Neural progenitor cell (in vitro differentiated cells): ENCODE results near the gene TPCN1. TPM values are rescaled to one million over a fixed set of nuclear protein-coding genes. Genes with fewer than 3 reads are reported as not detected.

Source experiments
- DNase-seq: peaks from one replicate; pipeline ENCODE4 v3.0.0-alpha.2; 2016; ENCODE audit warnings: low spot score
- H2AFZ ChIP-seq: fragments of 200-600 bp; sonication (generic); replicated peaks from 2 replicates; pipeline ENCODE4 v1.6.1; 2016; ENCODE audit warnings: antibody characterized with exemption
- H3F3A ChIP-seq: fragments of 200-600 bp; sonication (generic); 2 replicates; pipeline ENCODE4 v1.6.1; 2016; ENCODE audit warnings: antibody characterized with exemption, low read depth
- H3K27ac ChIP-seq: fragments of 200-600 bp; sonication (generic); 2 replicates; pipeline ENCODE4 v1.5.1; 2016; ENCODE audit warnings: mild to moderate bottlenecking
- H3K27me3 ChIP-seq: fragments of 200-600 bp; sonication (generic); 2 replicates; pipeline ENCODE4 v1.6.1; 2016; ENCODE audit warnings: mild to moderate bottlenecking, moderate library complexity
- H3K36me3 ChIP-seq: fragments of 200-600 bp; sonication (generic); 2 replicates; pipeline ENCODE4 v1.5.1; 2016
- H3K4me1 ChIP-seq: fragments of 200-600 bp; sonication (generic); 2 replicates; pipeline ENCODE4 v1.6.1; 2016; ENCODE audit warnings: mixed run types
- H3K4me2 ChIP-seq: fragments of 200-600 bp; sonication (generic); 2 replicates; pipeline ENCODE4 v1.6.1; 2016
- H3K4me3 ChIP-seq: fragments of 200-600 bp; sonication (generic); 2 replicates; pipeline ENCODE4 v1.5.1; 2016
- H3K79me2 ChIP-seq: fragments of 200-600 bp; sonication (generic); 2 replicates; pipeline ENCODE4 v1.6.1; 2016; ENCODE audit warnings: low read depth
- H3K9ac ChIP-seq: fragments of 200-600 bp; sonication (generic); 2 replicates; pipeline ENCODE4 v1.6.1; 2016
- H3K9me3 ChIP-seq: fragments of 200-600 bp; sonication (generic); 2 replicates; pipeline ENCODE4 v1.5.1; 2016; ENCODE audit warnings: low read depth
- H4K20me1 ChIP-seq: fragments of 200-600 bp; sonication (generic); 2 replicates; pipeline ENCODE4 v1.6.1; 2016; ENCODE audit warnings: low read depth
- H3K27ac Mint-ChIP-seq: 3 replicates; pipeline ENCODE4 v1.8.0; 2021; ENCODE audit warnings: mixed read lengths
- H3K27me3 Mint-ChIP-seq: 2 replicates; pipeline ENCODE4 v1.8.0; 2022; ENCODE audit warnings: low read depth, mild to moderate bottlenecking, inconsistent platforms, moderate library complexity, mixed read lengths; ENCODE audit not compliant: insufficient read depth
- H3K36me3 Mint-ChIP-seq: 3 replicates; pipeline ENCODE4 v1.8.0; 2021; ENCODE audit warnings: mixed read lengths
- H3K4me1 Mint-ChIP-seq: 3 replicates; pipeline ENCODE4 v1.8.0; 2021; ENCODE audit warnings: mixed read lengths
- H3K4me3 Mint-ChIP-seq: 3 replicates; pipeline ENCODE4 v1.8.0; 2021; ENCODE audit warnings: mild to moderate bottlenecking, moderate library complexity, mixed read lengths
- H3K9me3 Mint-ChIP-seq: 3 replicates; pipeline ENCODE4 v1.8.0; 2020; ENCODE audit warnings: mixed read lengths
- EZH2 ChIP-seq: fragments of 200-600 bp; sonication (generic); IDR thresholded peaks from 2 replicates; pipeline ENCODE4 v1.6.1; 2017; ENCODE audit warnings: antibody characterized with exemption, mild to moderate bottlenecking, moderate library complexity
- EZH2phosphoT487 ChIP-seq: fragments of 200-600 bp; sonication (generic); IDR thresholded peaks from 2 replicates; pipeline ENCODE4 v1.6.1; 2017; ENCODE audit warnings: antibody characterized with exemption
- total RNA-seq: library from RNA; depleted of rRNA; stranded (reverse); fragments of >200 nt; gene quantifications from 2 replicates; pipeline ENCODE4 v1.2.3, GENCODE V29; 2015; ENCODE audit warnings: low replicate concordance
- TF ChIP-seq, protein P1 (sequence below): fragments of 200-600 bp; sonication (generic); IDR thresholded peaks from 2 replicates; pipeline ENCODE4 v1.5.1; 2017; ENCODE audit warnings: antibody characterized with exemption, mild to moderate bottlenecking

Gene TPCN1
- total RNA-seq, 1 donor from 2014 or later, result 12.2 TPM

GRCh38 chr12:113287899-113288282 lies 66.6 kb downstream of the TPCN1 start:
- Histone ChIP-seq H3F3A (no peaks in the 10 kb centered on the region), H4K20me1 (no peaks in the 10 kb centered on the region), H3K27ac (no peak overlapping the region), H3K27me3 (no peaks in the 10 kb centered on the region), H3K4me3 (no peak overlapping the region), H3K9me3 (no peaks in the 10 kb centered on the region), H3K9ac (no peak overlapping the region), H3K79me2 (no peaks in the 10 kb centered on the region), H3K4me1 (no peaks in the 10 kb centered on the region), H2AFZ (no peak overlapping the region), H3K36me3 (no peaks in the 10 kb centered on the region), H3K4me2 (no peak overlapping the region)
- DNase-seq, result no peak
- peaks cover 13% of the 10 kb centered on the region for H3K4me1 Mint-ChIP-seq
- no peaks in the 10 kb centered on the region for H3K9me3 Mint-ChIP-seq
- no peak overlapping the region for H3K4me3 Mint-ChIP-seq
- H3K36me3 Mint-ChIP-seq, result peaks cover 5% of the 10 kb centered on the region
- no peak for TF ChIP-seq EZH2phosphoT487
- TF ChIP-seq, protein P1, sequence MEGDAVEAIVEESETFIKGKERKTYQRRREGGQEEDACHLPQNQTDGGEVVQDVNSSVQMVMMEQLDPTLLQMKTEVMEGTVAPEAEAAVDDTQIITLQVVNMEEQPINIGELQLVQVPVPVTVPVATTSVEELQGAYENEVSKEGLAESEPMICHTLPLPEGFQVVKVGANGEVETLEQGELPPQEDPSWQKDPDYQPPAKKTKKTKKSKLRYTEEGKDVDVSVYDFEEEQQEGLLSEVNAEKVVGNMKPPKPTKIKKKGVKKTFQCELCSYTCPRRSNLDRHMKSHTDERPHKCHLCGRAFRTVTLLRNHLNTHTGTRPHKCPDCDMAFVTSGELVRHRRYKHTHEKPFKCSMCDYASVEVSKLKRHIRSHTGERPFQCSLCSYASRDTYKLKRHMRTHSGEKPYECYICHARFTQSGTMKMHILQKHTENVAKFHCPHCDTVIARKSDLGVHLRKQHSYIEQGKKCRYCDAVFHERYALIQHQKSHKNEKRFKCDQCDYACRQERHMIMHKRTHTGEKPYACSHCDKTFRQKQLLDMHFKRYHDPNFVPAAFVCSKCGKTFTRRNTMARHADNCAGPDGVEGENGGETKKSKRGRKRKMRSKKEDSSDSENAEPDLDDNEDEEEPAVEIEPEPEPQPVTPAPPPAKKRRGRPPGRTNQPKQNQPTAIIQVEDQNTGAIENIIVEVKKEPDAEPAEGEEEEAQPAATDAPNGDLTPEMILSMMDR, result no peak
- TF ChIP-seq EZH2, result no peak
- peaks cover 5% of the 10 kb centered on the region for H3K27me3 Mint-ChIP-seq
- no peak overlapping the region for H3K27ac Mint-ChIP-seq

DNA sequence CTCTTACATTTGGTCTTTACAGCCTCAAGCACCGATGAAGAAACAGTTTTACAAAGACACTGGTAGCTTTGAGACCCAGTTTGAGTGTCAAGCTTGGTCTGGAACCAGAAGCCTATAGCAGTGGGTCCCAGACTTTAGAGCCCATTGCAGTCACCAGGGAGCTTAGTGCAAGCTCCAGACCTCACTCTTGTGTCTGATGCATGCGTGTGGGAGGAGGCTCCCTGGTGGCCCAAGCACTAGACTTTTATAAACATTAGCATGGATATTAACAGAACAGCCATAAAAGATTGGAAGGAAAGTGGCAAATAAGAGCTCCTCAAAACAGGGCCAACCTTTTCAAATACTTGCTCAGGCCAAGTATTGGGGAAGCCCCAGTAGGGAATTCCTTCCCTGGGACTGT lies 68.1 kb downstream of the TPCN1 start:
- Histone ChIP-seq H3K36me3 (no peaks in the 10 kb centered on the region), H3K4me3 (no peak overlapping the region), H3K79me2 (no peaks in the 10 kb centered on the region), H3K4me1 (no peaks in the 10 kb centered on the region), H4K20me1 (no peaks in the 10 kb centered on the region), H3K4me2 (no peak overlapping the region), H2AFZ (no peak overlapping the region), H3K27me3 (no peaks in the 10 kb centered on the region), H3K27ac (no peak overlapping the region), H3K9ac (no peak overlapping the region), H3K9me3 (no peaks in the 10 kb centered on the region), H3F3A (no peaks in the 10 kb centered on the region)
- peaks cover 13% of the 10 kb centered on the region for H3K4me1 Mint-ChIP-seq
- H3K4me3 Mint-ChIP-seq, result no peak overlapping the region
- H3K27me3 Mint-ChIP-seq, result peaks cover 5% of the 10 kb centered on the region
- DNase-seq, result no peak
- H3K27ac Mint-ChIP-seq, result peak overlapping the region; percentile 53
- peaks cover 5% of the 10 kb centered on the region for H3K36me3 Mint-ChIP-seq
- H3K9me3 Mint-ChIP-seq, result no peaks in the 10 kb centered on the region
- TF ChIP-seq, protein P1, result no peak
- TF ChIP-seq EZH2phosphoT487 (no peak), EZH2 (no peak)

DNA sequence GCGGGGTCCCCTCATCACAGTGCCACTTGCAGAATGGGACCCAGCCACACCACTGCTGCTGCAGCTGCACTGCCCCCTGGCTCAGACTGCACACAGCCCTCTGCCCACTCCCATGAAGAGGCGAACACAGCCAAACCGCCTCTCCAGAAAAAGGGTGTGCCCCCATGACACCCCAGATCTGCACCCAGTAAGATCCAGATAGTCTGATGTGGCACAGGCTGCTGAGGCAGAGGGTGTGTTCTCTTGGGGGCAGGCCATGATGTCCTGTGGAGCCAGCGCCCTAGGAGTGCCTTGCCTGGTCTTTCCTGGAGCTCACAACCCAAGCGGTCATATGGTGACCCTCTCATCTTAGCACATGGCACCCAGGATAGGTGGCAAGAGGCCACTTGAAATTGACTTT lies 69.2 kb downstream of the TPCN1 start:
- Histone ChIP-seq H3K79me2 (no peaks in the 10 kb centered on the region), H2AFZ (no peak overlapping the region)

More for the DNA sequence above, 69.2 kb downstream of the TPCN1 start:
- no peak for DNase-seq
- Mint-ChIP-seq H3K27me3 (peaks cover 5% of the 10 kb centered on the region), H3K4me1 (peaks cover 8% of the 10 kb centered on the region), H3K4me3 (no peak overlapping the region), H3K27ac (no peak overlapping the region), H3K9me3 (no peaks in the 10 kb centered on the region), H3K36me3 (peaks cover 5% of the 10 kb centered on the region)
- Histone ChIP-seq H3K4me2 (no peak overlapping the region), H3F3A (no peaks in the 10 kb centered on the region), H3K4me3 (no peak overlapping the region), H3K27ac (no peak overlapping the region), H3K36me3 (no peaks in the 10 kb centered on the region), H3K4me1 (no peaks in the 10 kb centered on the region), H3K27me3 (no peaks in the 10 kb centered on the region), H4K20me1 (no peaks in the 10 kb centered on the region), H3K9ac (no peak overlapping the region), H3K9me3 (no peaks in the 10 kb centered on the region)
- TF ChIP-seq, protein P1, result no peak
- TF ChIP-seq EZH2phosphoT487 (no peak), EZH2 (no peak)
